ENCODE results near the gene ENG. TPM values are rescaled to one million over a fixed set of nuclear protein-coding genes. Genes with fewer than 3 reads are reported as not detected.
A peak's percentile ranks its signal among the peaks of the same experiment; 100 is the strongest.

Gene ENG
- total and polyA plus RNA-seq, 2 donors from 2014 or later = 135 to 158 TPM

GRCh38 chr9:127802576-127803443 lies 51.6 kb downstream of the ENG start, which contains the start of gene FPGS:
FPGS (plus strand) TSS chr9:127802882; CDS start chr9:127802925, 43 bp downstream.
- H3K9ac ChIP-seq (ENCODE audit: low read length in 3 of 3) = peak within 1 kb of the TSS; percentile 31 to 98 (median 81)
- intact Hi-C loops (cut with DNase I) = no loop called here
- peak within 1 kb of the TSS; percentile 94 to 95 for H3K27ac ChIP-seq (ENCODE audit: low read depth in 2 of 2, low read length in 2 of 2)
- FAIRE-seq (no peak), DNase-seq (peak; percentile 86 to 97 (median 92))
- H3K9me3 ChIP-seq (ENCODE audit: control insufficient read depth in 2 of 3, insufficient read depth in 1 of 3, low read length in 3 of 3) = no peaks in the 10 kb centered on the region
- no peak for TF ChIP-seq CTCF (IDR thresholded peaks at IDR 0.05; ENCODE audit: borderline replicate concordance, extremely low read depth, insufficient read depth)
- H3K4me3 ChIP-seq (ENCODE audit: low read length in 3 of 3) = peak within 1 kb of the TSS; percentile 64 to 92 (median 84)
- H3K36me3 ChIP-seq (ENCODE audit: control insufficient read depth in 2 of 3, insufficient read depth in 3 of 3, low read length in 3 of 3) = peaks cover 0 to 8% (median 4%) of the 10 kb centered on the region in 3 donors
- no peaks in the 10 kb centered on the region for H3K27me3 ChIP-seq (ENCODE audit: control insufficient read depth, insufficient read depth, low read length)
- peaks cover 0 to 17% (median 13%) of the 10 kb centered on the region in 3 donors for H3K4me1 ChIP-seq (ENCODE audit: control insufficient read depth in 2 of 3, insufficient read depth in 2 of 3, low read depth in 1 of 3, low read length in 3 of 3)

- FAIRE-seq = no peak
- TF ChIP-seq CTCF (IDR thresholded peaks at IDR 0.05; ENCODE audit: borderline replicate concordance, extremely low read depth, insufficient read depth) = no peak
- Histone ChIP-seq H3K36me3 (ENCODE audit: control insufficient read depth in 2 of 3, insufficient read depth in 3 of 3, low read length in 3 of 3) (peaks cover 0 to 2% (median 0%) of the 10 kb centered on the region in 3 donors), H3K9me3 (ENCODE audit: control insufficient read depth in 2 of 3, insufficient read depth in 1 of 3, low read length in 3 of 3) (no peaks in the 10 kb centered on the region), H3K4me1 (ENCODE audit: control insufficient read depth in 2 of 3, insufficient read depth in 2 of 3, low read depth in 1 of 3, low read length in 3 of 3) (peaks cover 0 to 17% (median 13%) of the 10 kb centered on the region in 3 donors), H3K4me3 (ENCODE audit: low read length in 3 of 3) (peak overlapping the region; percentile 41 to 68 (median 54)), H3K27me3 (ENCODE audit: control insufficient read depth, insufficient read depth, low read length) (no peaks in the 10 kb centered on the region), H3K9ac (ENCODE audit: low read length in 3 of 3) (peak overlapping the region in 2 of 3 donors; percentile 52 to 60), H3K27ac (ENCODE audit: low read depth in 2 of 2, low read length in 2 of 2) (peak overlapping the region; percentile 90 to 95)
- intact Hi-C loops (cut with DNase I) = no loop called here
- peak in 1 of 5 donors; percentile 57 for DNase-seq
Measured at GRCh38 chr9:127801955-127802575, 52.4 kb downstream of the ENG start.

- H3K36me3 ChIP-seq (ENCODE audit: control insufficient read depth in 2 of 3, insufficient read depth in 3 of 3, low read length in 3 of 3) = no peaks in the 10 kb centered on the region
- DNase-seq (peak in 2 of 5 donors; percentile 30 to 43), FAIRE-seq (no peak)
- H3K9me3 ChIP-seq (ENCODE audit: control insufficient read depth in 2 of 3, insufficient read depth in 1 of 3, low read length in 3 of 3) = no peaks in the 10 kb centered on the region
- no peak overlapping the region for H3K4me3 ChIP-seq (ENCODE audit: low read length in 3 of 3)
- peaks cover 0 to 10% (median 0%) of the 10 kb centered on the region in 3 donors for H3K4me1 ChIP-seq (ENCODE audit: control insufficient read depth in 2 of 3, insufficient read depth in 2 of 3, low read depth in 1 of 3, low read length in 3 of 3)
- no peak for TF ChIP-seq CTCF (IDR thresholded peaks at IDR 0.05; ENCODE audit: borderline replicate concordance, extremely low read depth, insufficient read depth)
- no peaks in the 10 kb centered on the region for H3K27me3 ChIP-seq (ENCODE audit: control insufficient read depth, insufficient read depth, low read length)
- intact Hi-C loops (cut with DNase I) = no loop called here
- H3K27ac ChIP-seq (ENCODE audit: low read depth in 2 of 2, low read length in 2 of 2) = no peak overlapping the region
- no peak overlapping the region for H3K9ac ChIP-seq (ENCODE audit: low read length in 3 of 3)
Measured at GRCh38 chr9:127796852-127797370, 57.5 kb downstream of the ENG start.
